ENCODE data around the gene ZNF91. TPM values are rescaled to one million over a fixed set of nuclear protein-coding genes. Genes with fewer than 3 reads are reported as not detected.
"Not testable (repeated sequence)": the region's sequence is repeated elsewhere in the genome, so short reads cannot be mapped to it uniquely, and the experiment has no call there.

The ZNF91 gene
- total RNA-seq, 1 donor from 2014 or later, result 54.2 TPM

GRCh38 chr19:23345838-23346237, 49.4 kb downstream of the ZNF91 start:
- Histone ChIP-seq H3K36me3 (no peaks in the 10 kb centered on the region), H3K9me3 (peaks cover 99% of the 10 kb centered on the region)
- intact Hi-C loops (cut with DNase I), result no loop called here

DNA sequence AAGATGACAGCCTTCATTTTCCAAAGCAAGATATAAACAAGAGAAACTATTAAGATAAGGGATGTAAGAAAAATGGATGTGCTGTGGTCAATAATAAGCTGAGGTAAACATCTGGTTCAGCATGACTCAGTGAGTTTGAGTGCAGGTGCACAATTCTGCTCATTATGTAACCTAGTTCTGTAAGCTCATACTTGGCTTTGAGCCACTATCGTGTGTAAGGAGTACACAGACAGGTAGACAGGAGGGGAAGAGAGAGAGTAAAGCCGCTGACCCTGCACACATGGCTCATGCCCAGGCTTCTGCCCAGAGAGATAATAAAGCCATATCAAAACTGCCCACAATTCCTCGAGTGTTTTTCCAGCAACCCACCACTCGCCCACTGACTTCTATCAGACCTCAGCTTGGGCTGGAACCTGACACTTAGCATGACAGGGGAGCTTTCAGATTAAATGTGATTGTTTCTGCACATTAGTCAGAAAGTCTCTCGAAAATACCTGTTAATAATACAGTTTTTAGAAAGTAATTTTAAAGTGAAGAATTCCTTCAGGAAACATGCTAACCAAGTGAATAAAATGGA, 51.7 kb downstream of the ZNF91 start:
- H3K4me1 ChIP-seq, result no peaks in the 10 kb centered on the region
- H3K4me3 ChIP-seq, result no peak overlapping the region
- intact Hi-C loops (cut with DNase I), result no loop called here
- DNase-seq, result no peak
- H3K27ac ChIP-seq, result no peak overlapping the region
- H3K9me3 ChIP-seq, result peaks cover 99% of the 10 kb centered on the region
- no peak for ATAC-seq
- TF ChIP-seq CTCF (IDR thresholded peaks at IDR 0.05), result no peak
- H3K36me3 ChIP-seq, result no peaks in the 10 kb centered on the region
- no peaks in the 10 kb centered on the region for H3K27me3 ChIP-seq (ENCODE audit: low read depth)

More at GRCh38 chr19:23345838-23346237, 49.4 kb downstream of the ZNF91 start:
- TF ChIP-seq CTCF (IDR thresholded peaks at IDR 0.05), result no peak
- Histone ChIP-seq H3K4me3 (no peak overlapping the region), H3K4me1 (no peaks in the 10 kb centered on the region), H3K27ac (no peak overlapping the region), H3K27me3 (ENCODE audit: low read depth) (no peaks in the 10 kb centered on the region)
- DNase-seq (no peak), ATAC-seq (no peak)

- no peaks in the 10 kb centered on the region for H3K4me1 ChIP-seq
- no peak for ATAC-seq
Observed at GRCh38 chr19:23328211-23328610, 67.1 kb downstream of the ZNF91 start.

DNA sequence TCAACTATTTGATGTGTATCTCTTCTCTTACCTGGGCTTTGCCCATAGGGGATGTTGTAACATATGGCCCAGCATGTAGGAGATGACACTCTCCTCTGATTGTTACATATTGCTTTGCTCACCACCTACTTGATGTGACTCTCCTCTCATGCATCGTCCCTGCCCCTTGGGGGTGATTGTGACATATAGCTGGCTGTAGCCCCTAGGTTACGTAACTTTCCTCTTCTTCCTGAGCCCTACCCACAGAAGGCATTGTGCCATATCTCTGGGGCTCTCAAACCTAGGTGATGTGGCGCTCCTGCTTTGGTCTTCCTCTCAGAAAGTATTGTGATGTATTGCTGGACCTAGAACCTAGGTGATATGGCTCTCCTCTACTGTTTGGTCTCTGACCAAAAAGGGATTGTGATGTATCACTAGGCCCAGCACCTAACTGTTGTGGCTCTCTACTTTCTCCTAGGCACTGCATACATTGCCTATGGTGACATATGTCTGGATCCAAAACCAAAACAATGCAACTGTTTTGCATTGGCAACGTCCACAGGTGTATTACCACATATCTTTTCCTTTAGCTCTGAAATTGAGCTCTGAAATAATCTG, 73.2 kb downstream of the ZNF91 start:
- intact Hi-C loops (cut with DNase I), result no loop called here
- DNase-seq, result no peak
- no peak overlapping the region for H3K4me3 ChIP-seq
- no peaks in the 10 kb centered on the region for H3K36me3 ChIP-seq
- peaks cover 18% of the 10 kb centered on the region for H3K9me3 ChIP-seq
- no peaks in the 10 kb centered on the region for H3K27me3 ChIP-seq (ENCODE audit: low read depth)
- TF ChIP-seq CTCF (IDR thresholded peaks at IDR 0.05), result no peak
- no peak for ATAC-seq
- H3K4me1 ChIP-seq, result no peaks in the 10 kb centered on the region
- no peak overlapping the region for H3K27ac ChIP-seq

More at GRCh38 chr19:23328211-23328610, 67.1 kb downstream of the ZNF91 start:
- intact Hi-C loops (cut with DNase I), result no loop called here
- H3K4me3 ChIP-seq, result no peak overlapping the region
- DNase-seq, result no peak
- TF ChIP-seq CTCF (IDR thresholded peaks at IDR 0.05), result no peak
- no peaks in the 10 kb centered on the region for H3K27me3 ChIP-seq (ENCODE audit: low read depth)
- no peaks in the 10 kb centered on the region for H3K36me3 ChIP-seq
- peaks cover 49% of the 10 kb centered on the region for H3K9me3 ChIP-seq
- H3K27ac ChIP-seq, result no peak overlapping the region

GRCh38 chr19:23321403-23321802, 73.9 kb downstream of the ZNF91 start:
- ATAC-seq; H3K27me3 ChIP-seq (ENCODE audit: low read depth); H3K27ac ChIP-seq; H3K4me3 ChIP-seq; H3K4me1 ChIP-seq; intact Hi-C loops (cut with DNase I); H3K36me3 ChIP-seq; DNase-seq: not testable (repeated sequence)
- H3K9me3 ChIP-seq, result peaks cover 22% of the 10 kb centered on the region

GRCh38 chr19:23319571-23319970, 75.7 kb downstream of the ZNF91 start:
- ATAC-seq; H3K36me3 ChIP-seq; DNase-seq; H3K4me3 ChIP-seq; intact Hi-C loops (cut with DNase I); H3K27me3 ChIP-seq (ENCODE audit: low read depth); H3K4me1 ChIP-seq; H3K27ac ChIP-seq: not testable (repeated sequence)
- peaks cover 18% of the 10 kb centered on the region for H3K9me3 ChIP-seq

- H3K27ac ChIP-seq; H3K36me3 ChIP-seq; H3K4me1 ChIP-seq; H3K4me3 ChIP-seq; H3K27me3 ChIP-seq (ENCODE audit: low read depth); intact Hi-C loops (cut with DNase I); ATAC-seq; DNase-seq: not testable (repeated sequence)
- H3K9me3 ChIP-seq, result peaks cover 18% of the 10 kb centered on the region
Observed at GRCh38 chr19:23318941-23319340, 76.3 kb downstream of the ZNF91 start.

All from lower lobe of right lung (tissue), 2 donors.